ENCODE data around the gene BCDIN3D.
"Not testable (repeated sequence)": the region's sequence is repeated elsewhere in the genome, so short reads cannot be mapped to it uniquely, and the experiment has no call there.

Gene BCDIN3D, protein sequence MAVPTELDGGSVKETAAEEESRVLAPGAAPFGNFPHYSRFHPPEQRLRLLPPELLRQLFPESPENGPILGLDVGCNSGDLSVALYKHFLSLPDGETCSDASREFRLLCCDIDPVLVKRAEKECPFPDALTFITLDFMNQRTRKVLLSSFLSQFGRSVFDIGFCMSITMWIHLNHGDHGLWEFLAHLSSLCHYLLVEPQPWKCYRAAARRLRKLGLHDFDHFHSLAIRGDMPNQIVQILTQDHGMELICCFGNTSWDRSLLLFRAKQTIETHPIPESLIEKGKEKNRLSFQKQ

DNA sequence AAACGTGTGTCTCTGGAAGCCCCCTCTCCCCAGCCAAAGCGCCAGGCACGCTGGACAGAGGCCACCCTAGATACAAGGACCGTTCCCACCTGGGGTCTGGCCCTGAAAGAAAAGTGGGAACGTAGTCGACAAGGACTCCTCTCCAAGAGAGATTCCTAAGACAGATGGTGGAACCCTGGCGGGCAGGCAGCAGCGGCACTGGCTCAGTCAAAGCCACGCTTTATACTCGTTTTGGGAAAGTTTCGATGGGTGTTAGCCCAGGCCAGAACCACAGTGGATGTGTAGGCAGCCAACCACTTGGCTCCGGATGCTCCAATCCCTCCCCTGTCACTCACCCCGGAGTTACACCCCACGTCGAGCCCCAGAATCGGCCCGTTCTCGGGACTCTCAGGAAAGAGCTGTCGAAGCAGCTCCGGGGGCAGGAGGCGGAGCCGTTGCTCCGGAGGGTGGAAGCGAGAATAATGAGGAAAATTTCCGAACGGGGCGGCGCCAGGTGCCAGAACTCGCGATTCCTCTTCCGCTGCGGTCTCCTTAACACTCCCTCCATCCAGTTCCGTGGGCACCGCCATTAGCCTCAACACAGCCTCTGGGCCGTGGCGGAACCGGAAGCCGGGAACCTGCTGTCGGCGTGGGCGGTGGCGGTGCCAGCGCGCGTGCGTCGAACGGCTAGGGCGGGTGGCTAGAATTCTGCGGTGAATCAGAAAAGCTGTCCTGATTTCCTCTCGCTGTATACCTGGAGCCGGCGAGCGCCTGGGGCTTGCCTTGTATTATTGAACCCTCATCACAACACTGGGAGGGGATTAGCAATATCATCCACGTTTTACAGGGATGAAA is at the start of gene BCDIN3D:
BCDIN3D (minus strand) TSS at position 588 of the 834 bp plus-strand sequence; CDS start at position 569, 19 bp downstream.
- peak; percentile 74 for DNase-seq (ENCODE audit: low spot score)

DNA sequence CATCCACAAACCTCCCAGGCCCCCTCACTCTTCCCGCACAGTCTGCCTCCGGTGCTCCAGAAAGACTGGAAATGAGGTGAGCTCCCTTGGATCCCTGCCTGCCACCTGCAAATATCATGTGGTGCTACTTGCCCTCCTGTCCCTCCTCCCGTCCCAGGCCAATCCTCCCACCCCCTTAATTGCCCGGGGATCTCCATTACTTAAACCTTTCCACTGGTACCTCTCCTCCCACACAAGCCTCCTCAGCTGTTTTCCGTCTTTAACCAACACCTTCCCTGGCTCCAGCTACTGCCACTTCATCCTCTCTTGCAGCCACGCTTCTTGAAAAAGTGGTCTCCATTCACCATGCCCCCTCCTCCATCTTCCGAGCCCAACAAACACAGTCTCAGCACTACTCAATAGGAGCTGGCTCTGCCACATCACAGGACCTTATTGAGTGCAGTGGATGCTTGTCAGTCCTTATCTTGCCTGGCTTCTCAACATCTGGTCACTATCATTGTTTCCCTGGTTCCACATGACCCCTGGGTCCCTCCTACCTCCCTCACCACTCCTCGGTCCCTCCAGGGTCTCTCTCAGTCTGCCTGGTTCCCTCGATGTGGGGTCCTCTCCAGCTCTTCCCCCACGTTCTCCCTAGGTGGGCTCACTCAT is 49.3 kb upstream of the BCDIN3D start:
- DNase-seq (ENCODE audit: low spot score): no peak

DNA sequence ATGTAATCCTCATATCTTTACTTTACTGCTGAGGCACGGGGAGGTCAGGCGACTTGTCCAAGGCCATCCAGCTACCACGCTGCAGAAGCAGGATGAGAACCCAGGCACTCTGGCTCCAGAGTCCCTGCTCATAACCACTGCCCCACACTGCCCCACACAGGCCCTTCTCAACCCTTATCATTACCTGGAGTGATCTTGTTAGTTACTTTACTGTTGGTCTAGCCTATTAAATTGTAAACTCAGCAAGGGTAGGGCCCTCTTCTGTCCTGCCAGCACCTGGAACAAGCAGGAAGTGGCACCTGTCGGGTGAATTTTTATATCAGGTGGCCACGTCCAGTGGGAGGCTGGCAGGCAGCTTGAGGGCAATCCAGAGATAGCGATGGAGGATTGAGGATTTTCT is 48.6 kb upstream of the BCDIN3D start:
- no peak for DNase-seq (ENCODE audit: low spot score)

DNA sequence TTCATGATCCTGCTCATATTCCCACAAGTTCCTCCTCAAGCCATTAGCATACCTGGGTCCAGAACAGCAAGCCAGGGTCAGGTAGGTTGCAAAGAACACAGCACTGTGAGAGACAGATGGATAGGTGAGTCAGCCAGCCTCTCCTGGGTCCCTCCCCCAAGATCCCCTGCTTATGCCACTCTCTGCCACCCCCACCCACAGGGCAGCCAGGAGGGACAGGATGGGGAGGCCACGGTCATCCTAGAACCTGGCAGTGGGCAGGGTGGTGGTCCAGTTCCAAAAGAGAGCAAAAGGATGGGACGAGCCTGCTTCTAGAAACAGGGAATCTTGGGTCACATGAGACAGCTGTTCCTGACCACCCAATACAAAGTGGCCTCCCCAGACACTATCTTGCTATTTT is 48.1 kb upstream of the BCDIN3D start:
- DNase-seq (ENCODE audit: low spot score): no peak

DNA sequence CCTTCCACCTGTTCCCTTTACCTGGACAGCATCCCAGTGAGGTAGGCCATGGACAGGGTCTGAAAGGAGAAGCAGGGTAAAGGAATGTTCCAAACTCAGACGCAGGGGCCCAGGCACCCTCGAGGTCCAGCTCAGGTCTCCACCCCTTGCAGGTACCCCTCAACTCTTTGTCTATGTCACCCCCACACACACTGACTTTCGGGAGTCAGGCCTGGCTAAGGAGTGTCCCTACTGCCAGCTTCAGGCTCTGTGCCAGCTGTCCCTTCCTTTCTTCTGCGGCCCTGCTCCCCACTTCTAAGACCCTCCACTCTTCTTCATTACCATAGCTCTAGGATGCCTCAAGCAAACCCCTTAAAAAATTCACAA is 47.2 kb upstream of the BCDIN3D start:
- no peak for DNase-seq (ENCODE audit: low spot score)

DNA sequence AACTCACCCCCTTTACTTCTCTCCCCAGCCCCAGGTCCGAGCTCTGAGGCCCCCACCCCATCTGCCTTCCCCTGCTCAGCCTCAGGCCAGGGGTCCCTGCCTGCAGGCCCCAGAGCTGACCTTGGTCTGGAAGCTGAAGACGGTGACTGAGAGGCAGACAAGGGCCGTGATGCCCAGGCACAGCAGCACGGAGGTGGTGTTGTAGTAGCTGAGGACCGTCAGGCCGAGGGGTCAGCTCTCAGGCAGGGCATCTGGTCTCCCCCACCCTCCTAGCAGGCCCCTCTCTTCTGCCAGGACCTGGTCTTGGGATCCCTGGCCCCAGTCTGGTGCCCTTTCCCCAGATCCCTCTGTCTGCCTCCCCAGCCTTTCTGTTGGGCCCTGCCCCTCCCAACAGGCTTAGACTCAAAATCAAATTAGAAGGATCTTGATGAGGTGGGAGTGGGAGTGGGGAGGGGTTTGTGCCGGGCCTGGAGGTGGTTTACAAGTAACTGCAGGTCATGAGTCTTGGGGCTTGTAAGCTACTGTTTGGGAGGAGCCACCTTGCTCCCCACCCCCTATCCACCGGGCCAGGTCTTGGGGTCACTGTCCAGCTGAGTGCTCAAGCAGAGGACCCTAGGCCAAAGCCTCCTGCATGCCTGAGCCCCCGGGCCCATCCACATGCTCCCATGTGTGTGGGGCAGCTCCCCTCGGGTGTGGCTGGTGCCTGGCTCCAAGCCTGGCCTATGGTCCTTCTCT is 46.6 kb upstream of the BCDIN3D start:
- no peak for DNase-seq (ENCODE audit: low spot score)

DNA sequence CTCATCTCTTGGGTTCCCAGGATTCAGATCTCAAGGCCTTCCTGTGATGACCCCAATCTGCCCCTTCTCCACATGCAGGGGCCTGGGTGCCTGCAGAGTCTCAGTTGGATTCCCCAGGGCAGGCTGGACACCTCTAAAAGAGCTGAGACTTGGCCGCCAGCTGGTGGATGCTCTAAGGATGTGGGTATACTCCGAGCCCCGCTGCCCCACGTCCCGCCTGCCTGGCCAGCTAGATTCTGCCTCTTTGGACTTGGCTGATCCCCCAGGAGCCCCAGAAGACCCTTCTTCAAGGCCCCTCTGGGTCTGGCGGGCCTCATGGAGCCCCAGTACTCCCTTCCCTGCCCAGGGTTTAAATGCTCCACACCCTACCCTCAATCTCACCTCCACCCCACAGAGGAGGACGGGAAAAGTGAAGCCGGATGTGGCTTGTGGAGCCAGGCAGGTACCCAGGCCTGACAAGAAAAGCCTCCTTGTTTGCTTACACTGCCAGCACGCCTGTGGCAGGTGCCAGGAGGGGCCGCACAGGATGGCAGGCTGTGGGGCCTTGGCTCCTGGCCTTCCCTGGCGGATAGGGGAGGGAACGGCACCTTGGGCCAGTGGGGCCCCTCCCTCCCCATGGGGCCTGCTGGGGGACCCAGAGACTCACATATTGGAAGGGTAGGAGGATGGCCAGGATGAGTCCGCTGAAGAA is 45.7 kb upstream of the BCDIN3D start:
- no peak for DNase-seq (ENCODE audit: low spot score)

DNA sequence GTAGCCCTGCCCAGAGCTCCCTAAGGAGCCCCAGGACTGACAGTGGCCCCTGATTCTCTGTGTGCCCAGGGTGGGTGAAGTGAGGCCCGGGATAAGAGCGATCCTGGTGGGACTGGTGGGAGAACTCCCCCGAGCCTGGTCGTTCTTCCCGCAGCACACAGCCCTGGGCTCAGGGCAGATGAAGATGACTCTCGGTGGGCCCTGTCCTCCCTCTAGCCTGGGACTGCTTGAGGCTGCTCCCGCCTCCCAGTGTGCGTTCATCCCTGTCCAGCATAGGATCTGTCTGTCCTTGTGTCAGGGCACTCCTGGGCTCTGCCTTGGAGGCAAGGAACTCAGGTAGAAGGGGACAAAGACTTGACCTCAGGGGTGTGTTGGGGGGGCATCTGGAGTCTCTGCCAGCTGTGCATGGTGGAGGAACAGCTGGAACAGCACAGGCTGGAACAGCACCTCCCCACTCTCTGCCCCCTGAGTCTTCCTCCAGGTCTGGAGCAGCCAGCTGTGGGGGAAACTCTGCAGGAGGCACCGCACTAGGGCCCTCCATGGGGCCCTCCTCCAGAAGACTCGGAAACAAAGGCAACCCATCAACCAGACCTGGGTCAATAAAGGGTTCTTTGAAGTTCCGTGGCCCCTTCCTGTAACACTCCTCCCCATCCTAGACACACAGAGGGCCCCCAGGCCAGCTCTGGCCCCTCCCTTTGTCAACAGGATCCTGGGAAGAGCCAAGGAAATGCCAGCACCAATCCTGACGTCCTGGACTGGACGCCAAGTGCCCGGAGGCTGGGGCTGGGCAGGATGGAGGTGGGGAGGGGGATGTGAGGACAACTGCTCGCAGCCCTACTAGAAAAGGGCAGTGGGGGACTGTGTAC is 44.9 kb upstream of the BCDIN3D start:
- DNase-seq (ENCODE audit: low spot score): no peak

DNA sequence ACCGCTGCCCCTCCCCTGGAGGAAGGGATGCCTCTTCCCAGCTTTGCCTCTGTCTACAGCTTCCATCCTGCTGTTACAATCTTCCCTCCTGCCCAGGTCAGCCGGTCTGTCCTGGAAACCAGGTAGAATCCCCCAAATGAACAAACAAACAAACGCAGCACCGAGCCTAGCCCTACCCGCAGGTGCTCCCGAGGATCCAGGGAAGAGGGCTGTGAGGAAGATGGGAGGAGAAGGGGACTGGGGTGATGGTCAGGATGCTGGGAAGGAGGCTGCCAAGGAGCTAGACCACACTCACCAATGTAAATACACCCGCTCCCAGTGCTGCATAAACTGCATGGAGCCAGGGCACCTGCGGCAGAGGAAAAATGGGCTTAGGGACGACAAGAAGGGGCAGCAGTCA is 44.2 kb upstream of the BCDIN3D start:
- no peak for DNase-seq (ENCODE audit: low spot score)

DNA sequence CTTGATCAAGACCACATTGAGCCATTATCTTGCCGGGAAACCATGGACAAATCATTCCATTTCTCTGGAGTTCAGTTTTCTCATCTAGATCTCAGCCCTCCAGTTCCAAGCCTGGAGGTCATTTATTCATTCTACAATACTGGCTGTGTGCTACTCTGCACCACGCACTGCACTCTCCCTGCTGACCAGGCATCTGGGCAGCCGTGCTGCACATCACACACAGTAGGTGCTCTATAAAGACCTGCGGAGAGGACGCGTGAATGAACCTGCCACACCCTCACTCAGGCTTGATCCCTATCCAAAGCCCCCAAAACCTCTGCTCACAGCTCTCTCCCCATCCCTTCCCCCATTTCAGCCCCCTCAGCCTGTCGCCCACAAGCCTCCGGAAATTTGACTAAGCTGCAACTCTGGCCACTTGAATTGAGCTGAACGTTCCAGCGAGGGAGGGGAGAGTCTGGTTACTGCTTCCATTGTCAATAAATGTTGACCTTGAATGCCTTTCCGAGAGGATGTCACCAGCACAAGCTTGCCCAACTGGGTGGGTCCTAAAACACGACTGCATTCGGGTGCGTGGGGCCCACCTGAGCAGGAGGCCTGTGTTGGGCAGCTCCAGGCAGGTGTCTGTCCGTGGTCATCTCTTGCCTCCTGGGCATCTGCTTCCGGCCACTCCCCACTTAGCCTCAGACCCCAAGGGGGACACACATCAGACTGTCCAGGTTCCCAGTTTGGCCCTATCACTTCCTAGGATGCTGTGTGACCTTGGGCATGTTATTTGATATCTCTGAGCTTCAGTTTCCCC is 43.0 kb upstream of the BCDIN3D start:
- no peak for DNase-seq (ENCODE audit: low spot score)

DNA sequence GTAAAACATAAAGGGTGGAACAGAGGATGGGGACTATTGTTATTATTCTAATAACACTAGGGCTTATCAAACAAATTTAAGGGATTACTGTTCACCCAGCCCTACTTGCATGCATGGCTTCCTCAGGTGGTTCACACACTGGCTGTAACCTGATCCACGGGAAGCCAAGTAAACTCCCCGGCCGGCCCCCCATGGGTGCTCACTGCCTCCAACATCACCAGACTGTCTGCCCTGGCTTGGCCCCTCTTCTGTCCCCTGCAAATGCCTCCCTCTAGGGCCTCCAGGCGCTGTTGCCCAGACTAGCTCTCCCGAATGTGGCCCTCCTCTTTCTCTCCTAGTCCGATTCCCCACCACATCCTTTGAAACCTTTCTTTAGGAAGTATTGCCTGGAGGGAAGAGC is 42.2 kb upstream of the BCDIN3D start:
- no peak for DNase-seq (ENCODE audit: low spot score)

DNA sequence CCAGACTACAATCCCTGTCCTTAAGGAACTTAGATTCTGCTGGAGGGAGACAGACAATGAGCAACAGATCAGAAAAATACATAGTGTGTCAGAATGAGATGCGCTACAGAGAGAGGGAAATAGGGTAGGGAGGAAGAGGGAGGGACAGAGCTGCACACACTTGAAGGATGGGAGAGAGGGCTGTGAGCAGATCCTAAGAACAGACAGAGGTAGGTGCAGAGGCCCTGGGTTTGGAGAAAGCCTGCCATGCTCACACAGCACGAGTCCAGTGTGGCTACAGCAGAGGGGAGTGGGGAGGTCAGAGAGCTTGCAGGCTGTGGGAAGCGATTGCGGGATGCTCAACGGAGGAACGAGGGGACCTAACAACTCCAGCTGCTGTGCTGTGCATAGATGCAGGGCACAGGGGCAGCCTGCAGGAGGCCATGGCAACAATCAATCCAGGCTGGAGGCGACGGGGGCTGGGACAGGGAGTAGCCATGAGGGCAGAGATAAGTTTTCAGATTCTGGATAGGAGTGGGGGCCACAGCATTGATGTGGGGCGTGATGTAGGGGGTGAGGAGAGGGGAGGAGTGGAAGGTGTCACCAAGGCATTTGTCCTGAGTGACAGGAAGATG is 40.1 kb upstream of the BCDIN3D start:
- DNase-seq (ENCODE audit: low spot score): no peak

DNA sequence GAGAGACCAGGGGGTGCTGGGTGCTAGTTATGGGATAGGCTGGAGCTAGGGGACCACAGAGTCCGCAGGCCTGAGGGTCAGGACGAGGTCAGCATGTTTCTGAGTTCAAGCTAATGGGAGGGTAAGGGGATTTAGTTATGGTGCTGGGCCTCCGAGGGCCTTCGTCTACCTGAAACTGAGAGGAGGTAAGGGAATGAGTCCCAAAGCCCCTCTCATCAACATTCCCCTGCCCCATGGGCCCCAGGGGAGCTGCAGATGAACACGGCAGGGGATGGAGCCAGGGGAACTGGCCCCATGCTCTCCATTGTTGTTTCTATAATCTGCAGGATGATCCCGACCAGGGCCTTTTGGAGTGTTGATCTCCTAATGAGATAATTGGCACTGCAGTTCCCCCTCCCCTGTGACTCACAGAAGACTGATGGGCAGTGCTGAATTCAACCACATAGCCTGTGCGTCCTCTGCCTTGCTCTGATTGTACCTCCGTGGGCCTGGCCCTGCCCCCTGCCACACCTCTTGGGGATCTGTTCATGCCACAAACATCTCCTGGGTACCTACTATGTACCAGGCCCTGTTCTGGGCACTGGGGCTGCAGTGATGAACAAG is 39.4 kb upstream of the BCDIN3D start:
- DNase-seq (ENCODE audit: low spot score): no peak

DNA sequence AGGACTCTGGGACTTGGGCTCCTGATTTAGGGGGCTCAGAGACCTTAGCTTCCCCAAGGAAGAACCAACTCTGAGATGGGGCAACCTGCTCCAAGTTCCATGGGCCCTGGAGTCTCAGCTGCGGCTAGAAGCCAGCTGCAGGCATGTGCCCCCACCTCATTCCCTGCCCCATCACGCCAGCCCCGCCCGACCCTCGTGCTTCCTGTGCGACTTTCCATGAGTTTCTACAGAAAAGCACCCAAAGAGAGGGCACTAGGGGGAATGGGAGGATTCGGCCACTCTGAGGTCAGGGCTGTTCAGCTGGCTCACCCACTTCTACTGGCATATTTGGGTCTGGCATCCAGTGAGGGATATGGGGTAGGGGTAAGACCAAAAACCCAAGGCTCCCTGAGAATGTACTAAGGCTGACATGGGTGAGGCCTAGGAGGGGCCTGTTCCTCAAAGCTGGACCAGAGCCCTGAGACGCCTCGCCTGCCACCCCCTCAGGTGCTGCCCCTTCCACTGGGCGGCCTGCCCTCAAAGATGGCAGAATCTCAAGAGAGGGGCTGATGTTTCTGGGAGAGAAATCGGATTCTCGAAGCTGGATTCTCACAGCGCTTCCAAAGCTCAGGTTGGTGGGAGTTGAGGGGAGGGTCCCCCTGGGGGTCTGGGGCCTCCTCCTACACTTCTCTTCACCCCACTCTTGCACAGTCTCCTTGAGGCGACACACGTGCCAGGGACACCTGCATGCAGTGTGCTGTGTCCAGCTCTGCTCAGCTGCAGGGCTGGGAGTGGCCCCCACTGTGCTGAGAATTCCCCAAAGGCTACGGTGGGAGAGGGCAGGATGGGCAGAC is 38.7 kb upstream of the BCDIN3D start:
- DNase-seq (ENCODE audit: low spot score): no peak

DNA sequence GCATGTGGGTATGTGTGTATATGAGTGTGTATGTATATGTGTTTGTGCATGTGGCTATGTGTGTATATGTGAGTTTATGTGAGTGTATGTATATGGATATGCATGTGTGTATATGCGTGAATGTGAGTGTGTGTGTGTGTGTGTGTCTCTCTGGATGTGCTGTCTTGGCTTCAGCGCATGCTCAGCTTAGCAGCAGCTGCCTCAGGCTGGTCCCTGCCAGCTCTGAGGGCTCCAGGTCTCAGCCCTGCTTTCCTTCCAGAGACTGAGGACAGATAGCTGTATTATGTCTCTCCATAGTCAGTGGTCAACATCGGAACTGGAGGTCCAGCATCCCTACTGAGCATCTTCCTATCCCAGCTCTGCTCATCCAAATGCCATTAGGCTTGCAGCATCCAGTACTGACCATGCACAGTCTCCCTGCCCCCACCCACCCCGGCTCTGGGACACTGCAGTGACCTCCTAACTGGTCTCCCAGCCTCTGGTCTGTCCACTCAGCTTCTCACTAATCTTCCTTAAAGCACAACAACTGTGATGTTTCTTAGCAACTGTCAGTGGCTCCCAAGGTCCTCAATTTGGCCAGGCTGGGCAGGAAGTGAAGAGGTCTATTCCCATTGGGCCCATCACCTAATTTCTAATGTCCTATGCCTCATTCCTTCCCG is 38.0 kb upstream of the BCDIN3D start:
- DNase-seq (ENCODE audit: low spot score): no peak

DNA sequence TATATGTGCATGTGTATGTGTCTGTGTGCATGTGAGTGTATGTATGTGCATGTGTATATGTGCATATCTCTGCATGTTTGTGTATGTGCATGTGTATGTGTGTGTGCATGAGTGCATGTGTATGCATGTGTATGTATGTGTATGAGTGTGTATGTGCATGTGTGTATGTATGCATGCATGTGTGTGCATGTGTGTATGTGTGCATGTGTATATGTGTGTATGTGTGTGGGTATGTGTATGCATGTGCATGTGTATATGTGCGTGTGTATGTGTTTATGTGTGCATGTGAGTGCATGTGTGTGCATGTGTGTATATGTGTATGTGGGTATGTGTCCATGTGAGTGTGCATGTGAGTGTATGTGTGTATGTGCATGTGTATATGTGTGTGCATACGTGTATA is 36.2 kb upstream of the BCDIN3D start:
- DNase-seq (ENCODE audit: low spot score): not testable (repeated sequence)

DNA sequence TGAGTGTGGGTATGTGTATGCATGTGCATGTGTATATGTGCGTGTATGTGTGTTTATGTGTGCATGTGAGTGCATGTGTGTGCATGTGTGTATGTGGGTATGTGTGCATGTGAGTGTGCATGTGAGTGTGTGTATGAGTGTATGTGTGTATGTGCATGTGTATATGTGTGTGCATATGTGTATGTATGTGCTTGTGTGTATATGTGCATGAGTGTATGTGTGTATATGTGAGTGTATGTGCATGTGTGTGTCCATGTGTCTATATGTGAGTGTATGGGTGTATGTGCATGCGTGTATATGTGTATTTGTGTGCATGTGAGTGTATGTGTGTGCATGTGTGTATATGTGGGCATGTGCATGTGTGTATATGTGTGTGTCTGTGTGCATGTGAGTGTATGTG is 35.1 kb upstream of the BCDIN3D start:
- DNase-seq (ENCODE audit: low spot score): no peak

DNA sequence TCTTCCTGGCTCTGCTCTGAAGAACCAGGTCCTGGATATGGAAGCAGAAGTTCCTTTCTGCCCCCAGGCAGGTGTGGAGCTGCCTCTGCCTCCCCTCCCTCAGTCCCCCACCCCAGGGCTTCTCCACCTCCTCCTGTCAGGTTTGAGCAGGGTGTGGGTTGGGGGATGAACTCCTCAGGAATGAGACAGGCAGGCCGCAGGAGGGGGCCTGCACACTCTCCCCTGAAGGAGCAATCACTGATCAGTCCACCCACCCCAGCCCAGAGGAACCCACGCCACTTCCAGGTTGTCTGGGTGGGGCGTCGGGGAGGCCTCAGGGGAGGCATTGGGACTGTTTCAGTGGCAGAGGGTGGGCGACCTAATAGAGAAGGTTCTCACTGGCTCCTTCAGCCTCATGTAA is 34.2 kb upstream of the BCDIN3D start:
- DNase-seq (ENCODE audit: low spot score): no peak
